ENCODE results near the gene PRB2.
"Not testable (repeated sequence)": the region's sequence is repeated elsewhere in the genome, so short reads cannot be mapped to it uniquely, and the experiment has no call there.

The PRB2 gene

DNA sequence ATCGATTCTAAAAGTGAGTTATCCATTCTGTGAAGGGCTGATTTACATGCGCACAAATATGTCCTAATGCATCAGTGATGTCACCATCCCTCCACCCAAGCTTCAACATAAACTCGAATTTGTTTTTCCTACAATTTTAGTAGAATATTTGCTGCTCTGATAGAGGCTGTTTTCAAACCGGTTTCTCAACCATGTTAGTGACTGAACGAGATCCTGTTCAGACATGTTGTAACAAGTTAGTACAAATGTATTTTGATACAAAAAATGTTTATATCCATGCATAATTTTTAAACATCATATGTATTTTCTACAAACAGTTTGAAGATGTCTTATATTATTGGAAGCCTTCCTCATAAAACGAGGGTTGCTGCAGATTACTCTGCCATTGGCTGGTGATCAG is 12.7 kb upstream of the PRB2 start:
- DNase-seq (ENCODE audit: extremely low read depth, insufficient read length), result no peak
- H3K36me3 ChIP-seq (ENCODE audit: control insufficient read depth, insufficient read depth, low read length), result no peaks in the 10 kb centered on the region
- TF ChIP-seq, protein P1, sequence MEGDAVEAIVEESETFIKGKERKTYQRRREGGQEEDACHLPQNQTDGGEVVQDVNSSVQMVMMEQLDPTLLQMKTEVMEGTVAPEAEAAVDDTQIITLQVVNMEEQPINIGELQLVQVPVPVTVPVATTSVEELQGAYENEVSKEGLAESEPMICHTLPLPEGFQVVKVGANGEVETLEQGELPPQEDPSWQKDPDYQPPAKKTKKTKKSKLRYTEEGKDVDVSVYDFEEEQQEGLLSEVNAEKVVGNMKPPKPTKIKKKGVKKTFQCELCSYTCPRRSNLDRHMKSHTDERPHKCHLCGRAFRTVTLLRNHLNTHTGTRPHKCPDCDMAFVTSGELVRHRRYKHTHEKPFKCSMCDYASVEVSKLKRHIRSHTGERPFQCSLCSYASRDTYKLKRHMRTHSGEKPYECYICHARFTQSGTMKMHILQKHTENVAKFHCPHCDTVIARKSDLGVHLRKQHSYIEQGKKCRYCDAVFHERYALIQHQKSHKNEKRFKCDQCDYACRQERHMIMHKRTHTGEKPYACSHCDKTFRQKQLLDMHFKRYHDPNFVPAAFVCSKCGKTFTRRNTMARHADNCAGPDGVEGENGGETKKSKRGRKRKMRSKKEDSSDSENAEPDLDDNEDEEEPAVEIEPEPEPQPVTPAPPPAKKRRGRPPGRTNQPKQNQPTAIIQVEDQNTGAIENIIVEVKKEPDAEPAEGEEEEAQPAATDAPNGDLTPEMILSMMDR (IDR thresholded peaks at IDR 0.05; ENCODE audit: insufficient read depth, low read length, poor library complexity, severe bottlenecking), result no peak
- no peaks in the 10 kb centered on the region for H3K27me3 ChIP-seq (replicated peaks; ENCODE audit: control insufficient read depth, insufficient read depth, low read length)
- H3K4me3 ChIP-seq (replicated peaks; ENCODE audit: low read depth, low read length), result no peak overlapping the region

DNA sequence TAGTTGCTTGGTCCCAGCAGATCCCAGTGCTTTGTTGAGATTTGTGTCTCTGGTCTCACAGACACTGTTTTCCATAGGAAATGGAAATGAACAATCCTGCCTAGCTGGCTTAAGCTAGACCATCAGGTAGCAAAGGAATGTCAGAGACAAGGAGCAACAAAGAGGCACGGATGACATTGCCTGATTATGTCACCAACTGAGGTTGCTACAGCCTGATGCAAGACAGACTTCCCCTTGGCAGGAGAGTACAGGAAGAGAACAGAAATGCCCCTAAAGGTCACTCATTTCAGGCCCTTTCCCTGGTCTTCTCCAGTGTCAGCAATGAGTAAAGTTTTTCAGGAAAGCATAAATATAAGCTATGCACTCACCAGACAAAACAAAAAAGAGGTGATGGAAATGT is 2.0 kb upstream of the PRB2 start:
- no peak for DNase-seq (ENCODE audit: extremely low read depth, insufficient read length)
- Histone ChIP-seq H3K4me3 (replicated peaks; ENCODE audit: low read depth, low read length) (no peak overlapping the region), H3K36me3 (ENCODE audit: control insufficient read depth, insufficient read depth, low read length) (no peaks in the 10 kb centered on the region), H3K27me3 (replicated peaks; ENCODE audit: control insufficient read depth, insufficient read depth, low read length) (no peaks in the 10 kb centered on the region; the same call in 1 of the 2 replicates)
- TF ChIP-seq, protein P1 (IDR thresholded peaks at IDR 0.05; ENCODE audit: insufficient read depth, low read length, poor library complexity, severe bottlenecking), result no peak

- H3K36me3 ChIP-seq (ENCODE audit: control insufficient read depth, insufficient read depth, low read length); H3K4me3 ChIP-seq (replicated peaks; ENCODE audit: low read depth, low read length); DNase-seq (ENCODE audit: extremely low read depth, insufficient read length); H3K27me3 ChIP-seq (replicated peaks; ENCODE audit: control insufficient read depth, insufficient read depth, low read length): not testable (repeated sequence)
Observed at GRCh38 chr12:11391456-11391855, 3.9 kb downstream of the PRB2 start.

DNA sequence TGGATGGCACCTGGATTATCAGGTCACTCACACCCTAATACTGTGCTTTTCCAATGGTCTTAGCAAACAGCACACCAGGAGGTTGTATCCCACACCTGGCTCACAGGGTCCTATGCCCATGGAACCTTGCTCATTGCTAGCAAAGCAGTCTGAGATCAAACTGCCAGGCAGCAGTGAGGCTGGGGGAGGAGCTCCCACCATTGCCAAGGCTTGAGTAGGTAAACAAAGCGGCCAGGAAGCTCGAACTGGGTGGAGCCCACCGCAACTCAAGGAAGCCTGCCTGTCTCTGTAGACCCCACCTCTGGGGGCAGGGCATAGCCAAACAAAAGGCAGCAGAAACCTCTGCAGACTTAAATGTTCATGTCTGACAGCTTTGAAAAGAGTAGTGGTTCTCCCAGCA is 17.9 kb downstream of the PRB2 start:
- not testable (repeated sequence) for H3K4me3 ChIP-seq (replicated peaks; ENCODE audit: low read depth, low read length); H3K36me3 ChIP-seq (ENCODE audit: control insufficient read depth, insufficient read depth, low read length); DNase-seq (ENCODE audit: extremely low read depth, insufficient read length); H3K27me3 ChIP-seq (replicated peaks; ENCODE audit: control insufficient read depth, insufficient read depth, low read length)

DNA sequence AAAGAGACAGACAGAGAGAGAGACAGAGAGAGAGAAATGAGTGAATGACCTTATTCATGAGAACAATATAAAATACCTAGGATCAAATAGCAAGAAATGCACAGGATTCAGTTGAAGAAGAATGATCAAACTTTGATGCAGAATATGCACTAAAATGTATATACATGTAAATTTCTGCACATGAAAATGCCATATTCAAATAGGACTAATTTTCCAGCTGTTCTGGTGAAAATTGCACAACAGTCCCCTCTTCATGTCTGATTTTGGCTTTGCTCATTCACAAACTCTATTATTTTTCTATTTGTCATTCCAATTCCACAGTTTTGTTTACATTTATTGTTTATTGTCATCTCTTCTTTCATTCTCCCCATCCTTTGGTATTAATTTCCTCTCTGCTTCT is 34.2 kb downstream of the PRB2 start:
- TF ChIP-seq, protein P1 (IDR thresholded peaks at IDR 0.05; ENCODE audit: insufficient read depth, low read length, poor library complexity, severe bottlenecking), result no peak
- no peaks in the 10 kb centered on the region for H3K36me3 ChIP-seq (ENCODE audit: control insufficient read depth, insufficient read depth, low read length)
- no peak overlapping the region for H3K4me3 ChIP-seq (replicated peaks; ENCODE audit: low read depth, low read length)
- DNase-seq (ENCODE audit: extremely low read depth, insufficient read length), result no peak
- no peaks in the 10 kb centered on the region for H3K27me3 ChIP-seq (replicated peaks; ENCODE audit: control insufficient read depth, insufficient read depth, low read length)

GRCh38 chr12:11360205-11360883 is 35.0 kb downstream of the PRB2 start:
- H3K36me3 ChIP-seq (ENCODE audit: control insufficient read depth, insufficient read depth, low read length); DNase-seq (ENCODE audit: extremely low read depth, insufficient read length); H3K27me3 ChIP-seq (replicated peaks; ENCODE audit: control insufficient read depth, insufficient read depth, low read length); H3K4me3 ChIP-seq (replicated peaks; ENCODE audit: low read depth, low read length): not testable (repeated sequence)

- not testable (repeated sequence) for DNase-seq (ENCODE audit: extremely low read depth, insufficient read length); H3K4me3 ChIP-seq (replicated peaks; ENCODE audit: low read depth, low read length); H3K27me3 ChIP-seq (replicated peaks; ENCODE audit: control insufficient read depth, insufficient read depth, low read length); H3K36me3 ChIP-seq (ENCODE audit: control insufficient read depth, insufficient read depth, low read length)
Observed at GRCh38 chr12:11351736-11352135, 43.6 kb downstream of the PRB2 start.

DNA sequence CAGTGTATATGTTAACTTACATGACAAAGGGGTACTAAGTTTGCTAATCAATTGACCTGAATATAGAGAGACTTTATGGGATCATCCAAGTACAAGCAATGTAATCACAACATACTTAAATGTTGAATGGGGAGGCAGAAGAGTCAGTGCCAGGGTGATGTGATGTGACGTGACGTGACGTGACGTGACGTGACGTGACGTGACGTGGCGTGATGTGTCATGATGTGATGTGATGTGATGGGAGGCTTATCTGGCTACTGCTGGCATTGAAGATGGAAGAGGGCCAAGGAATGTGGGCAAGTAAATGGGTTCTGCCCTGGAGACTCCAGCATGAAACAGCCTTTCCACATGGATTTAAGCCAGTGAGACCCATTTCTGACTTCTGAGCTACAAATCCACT is 46.9 kb downstream of the PRB2 start:
- TF ChIP-seq, protein P1 (IDR thresholded peaks at IDR 0.05; ENCODE audit: insufficient read depth, low read length, poor library complexity, severe bottlenecking), result no peak
- DNase-seq (ENCODE audit: extremely low read depth, insufficient read length), result no peak
- no peak overlapping the region for H3K4me3 ChIP-seq (replicated peaks; ENCODE audit: low read depth, low read length)
- no peaks in the 10 kb centered on the region for H3K36me3 ChIP-seq (ENCODE audit: control insufficient read depth, insufficient read depth, low read length)
- H3K27me3 ChIP-seq (replicated peaks; ENCODE audit: control insufficient read depth, insufficient read depth, low read length), result no peaks in the 10 kb centered on the region
